HG02588 (cell line): ENCODE measurements around the gene ZBTB34.

ENCODE experiments used
- ATAC-seq: cut with Tn5 transposase; IDR thresholded peaks from one replicate; pipeline ENCODE4 v1.9.1; 2021; ENCODE audit warnings: mild to moderate bottlenecking, moderate library complexity; ENCODE audit not compliant: unreplicated experiment

The ZBTB34 gene

GRCh38 chr9:126842977-126843799 is 17.3 kb upstream of the ZBTB34 start:
- ATAC-seq = no peak

- ATAC-seq = no peak
These were observed 16.4 kb upstream of the ZBTB34 start for GRCh38 chr9:126844085-126844484.

- ATAC-seq = no peak
These were observed 13.4 kb upstream of the ZBTB34 start for GRCh38 chr9:126847051-126847450.

- no peak for ATAC-seq
These were observed 10.7 kb upstream of the ZBTB34 start for GRCh38 chr9:126849591-126850225.

- no peak for ATAC-seq
These were observed 9.1 kb upstream of the ZBTB34 start for GRCh38 chr9:126851286-126851880.

- ATAC-seq = no peak
These were observed 8.3 kb upstream of the ZBTB34 start for GRCh38 chr9:126852086-126852688.

- no peak for ATAC-seq
These were observed 6.8 kb upstream of the ZBTB34 start for GRCh38 chr9:126853667-126854066.

- no peak for ATAC-seq
These were observed 5.7 kb upstream of the ZBTB34 start for GRCh38 chr9:126854734-126855133.

- ATAC-seq = no peak
These were observed 4.0 kb upstream of the ZBTB34 start for GRCh38 chr9:126856326-126856877.

- no peak for ATAC-seq
These were observed 3.0 kb upstream of the ZBTB34 start for GRCh38 chr9:126857261-126857960.

GRCh38 chr9:126859111-126859510 is 1.3 kb upstream of the ZBTB34 start:
- no peak for ATAC-seq

GRCh38 chr9:126860757-126861466 is 473 bp downstream of the ZBTB34 start:
- peak; percentile 33 for ATAC-seq

- ATAC-seq = no peak
These were observed 1.3 kb downstream of the ZBTB34 start for GRCh38 chr9:126861707-126862103.

- ATAC-seq = no peak
These were observed 1.8 kb downstream of the ZBTB34 start for GRCh38 chr9:126862104-126862761.

GRCh38 chr9:126864771-126865170 is 4.3 kb downstream of the ZBTB34 start:
- no peak for ATAC-seq

GRCh38 chr9:126869368-126869767 is 8.9 kb downstream of the ZBTB34 start:
- no peak for ATAC-seq

- no peak for ATAC-seq
These were observed 12.1 kb downstream of the ZBTB34 start for GRCh38 chr9:126872516-126872915.

- no peak for ATAC-seq
These were observed 14.3 kb downstream of the ZBTB34 start for GRCh38 chr9:126874546-126875314.
